ENCODE measurements around the gene SKAP2.

DNA sequence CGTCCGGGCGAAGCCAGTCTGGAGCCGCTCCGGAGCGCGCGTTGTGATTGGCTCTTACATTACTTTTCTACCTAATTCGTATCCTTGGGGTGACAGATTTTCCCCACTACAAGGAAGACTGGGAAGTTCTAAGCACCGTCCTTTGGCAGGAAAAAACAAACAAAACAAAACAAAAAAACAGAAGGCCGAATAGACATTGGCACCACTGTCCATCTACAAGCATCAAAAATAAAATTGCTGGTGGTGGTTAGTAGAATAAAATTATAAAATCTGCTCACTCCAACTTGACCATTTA, 651 bp upstream of the SKAP2 start:
- TF ChIP-seq, protein P1, sequence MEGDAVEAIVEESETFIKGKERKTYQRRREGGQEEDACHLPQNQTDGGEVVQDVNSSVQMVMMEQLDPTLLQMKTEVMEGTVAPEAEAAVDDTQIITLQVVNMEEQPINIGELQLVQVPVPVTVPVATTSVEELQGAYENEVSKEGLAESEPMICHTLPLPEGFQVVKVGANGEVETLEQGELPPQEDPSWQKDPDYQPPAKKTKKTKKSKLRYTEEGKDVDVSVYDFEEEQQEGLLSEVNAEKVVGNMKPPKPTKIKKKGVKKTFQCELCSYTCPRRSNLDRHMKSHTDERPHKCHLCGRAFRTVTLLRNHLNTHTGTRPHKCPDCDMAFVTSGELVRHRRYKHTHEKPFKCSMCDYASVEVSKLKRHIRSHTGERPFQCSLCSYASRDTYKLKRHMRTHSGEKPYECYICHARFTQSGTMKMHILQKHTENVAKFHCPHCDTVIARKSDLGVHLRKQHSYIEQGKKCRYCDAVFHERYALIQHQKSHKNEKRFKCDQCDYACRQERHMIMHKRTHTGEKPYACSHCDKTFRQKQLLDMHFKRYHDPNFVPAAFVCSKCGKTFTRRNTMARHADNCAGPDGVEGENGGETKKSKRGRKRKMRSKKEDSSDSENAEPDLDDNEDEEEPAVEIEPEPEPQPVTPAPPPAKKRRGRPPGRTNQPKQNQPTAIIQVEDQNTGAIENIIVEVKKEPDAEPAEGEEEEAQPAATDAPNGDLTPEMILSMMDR (conservative IDR thresholded peaks at IDR 0.05; ENCODE audit: low read depth, low read length), result no peak
- TF ChIP-seq EZH2 (IDR thresholded peaks at IDR 0.05; ENCODE audit: low read length, unreplicated experiment) (no peak), EZH2phosphoT487 (IDR thresholded peaks at IDR 0.05; ENCODE audit: borderline replicate concordance, low read length) (no peak)
